Measurements from ENCODE around the gene MYH10.

Gene MYH10

GRCh38 chr17:8649157-8650118, 18.9 kb upstream of the MYH10 start:
- DNase-seq (ENCODE audit: low read depth), result no peak

GRCh38 chr17:8647956-8648355, 17.4 kb upstream of the MYH10 start:
- no peak for DNase-seq (ENCODE audit: low read depth)

- DNase-seq (ENCODE audit: low read depth), result no peak
Measured at GRCh38 chr17:8647202-8647601, 16.7 kb upstream of the MYH10 start.

- no peak for DNase-seq (ENCODE audit: low read depth)
Measured at GRCh38 chr17:8644507-8644902, 14.0 kb upstream of the MYH10 start.

GRCh38 chr17:8643855-8644506, 13.5 kb upstream of the MYH10 start:
- DNase-seq (ENCODE audit: low read depth), result no peak

GRCh38 chr17:8639709-8640108, 9.2 kb upstream of the MYH10 start:
- DNase-seq (ENCODE audit: low read depth), result no peak

- no peak for DNase-seq (ENCODE audit: low read depth)
Measured at GRCh38 chr17:8632061-8632460, 1.5 kb upstream of the MYH10 start.

- DNase-seq (ENCODE audit: low read depth), result no peak
Measured at GRCh38 chr17:8631554-8631877, 991 bp upstream of the MYH10 start.

GRCh38 chr17:8630802-8631553, 453 bp upstream of the MYH10 start:
- peak; percentile 74 for DNase-seq (ENCODE audit: low read depth)

GRCh38 chr17:8629371-8630226, 926 bp downstream of the MYH10 start:
- no peak for DNase-seq (ENCODE audit: low read depth)

GRCh38 chr17:8628609-8629169, 1.8 kb downstream of the MYH10 start:
- no peak for DNase-seq (ENCODE audit: low read depth)

GRCh38 chr17:8628172-8628571, 2.4 kb downstream of the MYH10 start:
- no peak for DNase-seq (ENCODE audit: low read depth)

- no peak for DNase-seq (ENCODE audit: low read depth)
Measured at GRCh38 chr17:8623591-8623990, 6.9 kb downstream of the MYH10 start.

- DNase-seq (ENCODE audit: low read depth), result no peak
Measured at GRCh38 chr17:8622191-8622590, 8.3 kb downstream of the MYH10 start.

GRCh38 chr17:8621585-8621984, 8.9 kb downstream of the MYH10 start:
- DNase-seq (ENCODE audit: low read depth), result no peak

- DNase-seq (ENCODE audit: low read depth), result no peak
Measured at GRCh38 chr17:8619294-8619693, 11.2 kb downstream of the MYH10 start.

- DNase-seq (ENCODE audit: low read depth), result no peak
Measured at GRCh38 chr17:8618825-8619224, 11.7 kb downstream of the MYH10 start.

- DNase-seq (ENCODE audit: low read depth), result no peak
Measured at GRCh38 chr17:8614988-8615387, 15.5 kb downstream of the MYH10 start.

- no peak for DNase-seq (ENCODE audit: low read depth)
Measured at GRCh38 chr17:8611619-8612298, 18.8 kb downstream of the MYH10 start.

- DNase-seq (ENCODE audit: low read depth), result no peak
Measured at GRCh38 chr17:8611137-8611536, 19.4 kb downstream of the MYH10 start.

- DNase-seq (ENCODE audit: low read depth), result no peak
Measured at GRCh38 chr17:8610558-8610957, 20.0 kb downstream of the MYH10 start.

Measured in T-helper 22 cell (primary cell).